HFFc6 (cell line): ENCODE data around the gene TMED6. TPM values are rescaled to one million over a fixed set of nuclear protein-coding genes. Genes with fewer than 3 reads are reported as not detected.
A peak's percentile ranks its signal among the peaks of the same experiment; 100 is the strongest.

Source experiments
- DNase-seq: peaks from one replicate; pipeline ENCODE4 v3.0.0-alpha.2; 2018
- H3K27ac Mint-ChIP-seq: 2 replicates; pipeline ENCODE4 v1.8.0; 2020; ENCODE audit warnings: mild to moderate bottlenecking, mixed read lengths
- H3K27me3 Mint-ChIP-seq: 2 replicates; pipeline ENCODE4 v1.8.0; 2021; ENCODE audit warnings: mild to moderate bottlenecking, moderate library complexity, mixed read lengths; ENCODE audit not compliant: insufficient read depth
- H3K36me3 Mint-ChIP-seq: 2 replicates; pipeline ENCODE4 v1.8.0; 2021; ENCODE audit warnings: low read depth, mixed read lengths
- H3K4me1 Mint-ChIP-seq: 2 replicates; pipeline ENCODE4 v1.8.0; 2020; ENCODE audit warnings: low read depth, mixed read lengths
- H3K4me3 Mint-ChIP-seq: 2 replicates; pipeline ENCODE4 v1.8.0; 2020; ENCODE audit warnings: mild to moderate bottlenecking, moderate library complexity, mixed read lengths
- H3K9me3 Mint-ChIP-seq: 2 replicates; pipeline ENCODE4 v1.8.0; 2020; ENCODE audit warnings: mild to moderate bottlenecking, mixed read lengths
- CTCF ChIP-seq: fragments of 200-600 bp; sonication (generic); IDR thresholded peaks from 2 replicates; pipeline ENCODE4 v1.5.0; 2021; ENCODE audit warnings: antibody characterized with exemption, mild to moderate bottlenecking
- total RNA-seq, 6 experiments: library from RNA; stranded (reverse); fragmentation: NEBNext Ultra II Directional; extraction: Animal tissue kit (Norgen Biotek cat#: 25700); gene quantifications; 2 replicates in 1 of 6; 3 replicates in 5 of 6; pipeline ENCODE4 v1.2.3, GENCODE V29; 2021

The TMED6 gene
- total RNA-seq, 6 experiments from 2014 or later = 0.21 to 0.40 (median 0.26) TPM; not detected in 2

- TF ChIP-seq CTCF = no peak
- H3K4me3 Mint-ChIP-seq = no peak overlapping the region
- DNase-seq = no peak
- no peaks in the 10 kb centered on the region for H3K9me3 Mint-ChIP-seq
- peaks cover 3% of the 10 kb centered on the region for H3K27me3 Mint-ChIP-seq
- H3K4me1 Mint-ChIP-seq = peaks cover 12% of the 10 kb centered on the region
- H3K27ac Mint-ChIP-seq = peak overlapping the region; percentile 24
- H3K36me3 Mint-ChIP-seq = no peaks in the 10 kb centered on the region
Measured at GRCh38 chr16:69294051-69294450, 57.5 kb downstream of the TMED6 start.

GRCh38 chr16:69293401-69293800 is 58.2 kb downstream of the TMED6 start:
- Mint-ChIP-seq H3K9me3 (no peaks in the 10 kb centered on the region), H3K27ac (no peak overlapping the region), H3K4me3 (no peak overlapping the region), H3K27me3 (peaks cover 3% of the 10 kb centered on the region), H3K36me3 (no peaks in the 10 kb centered on the region), H3K4me1 (peaks cover 12% of the 10 kb centered on the region)
- no peak for TF ChIP-seq CTCF
- no peak for DNase-seq

Other genes starting within 250 kb of the TMED6 start
- gene HAS3, start 246.1 kb downstream of the TMED6 start, total RNA-seq = 1 to 10 TPM; 1.5 to 2.1 (median 1.5) TPM
- 100 to 1,000 TPM; 103 to 149 (median 125) TPM for gene CHTF8, start 219.2 kb downstream of the TMED6 start, total RNA-seq
- gene UTP4, start 219.1 kb downstream of the TMED6 start, total RNA-seq = 10 to 100 TPM; 64.1 to 82.4 (median 69.6) TPM
- gene SNTB2, start 164.6 kb downstream of the TMED6 start, total RNA-seq = 10 to 100 TPM; 52.0 to 64.8 (median 58.6) TPM
- gene VPS4A, start 40.4 kb downstream of the TMED6 start, total RNA-seq = 10 to 100 TPM; 33.2 to 39.8 (median 36.7) TPM
- gene PDF, start 21.2 kb downstream of the TMED6 start, total RNA-seq = 10 to 100 TPM; 14.5 to 21.1 (median 16.5) TPM
- 10 to 100 TPM; 29.4 to 36.8 (median 35.2) TPM for gene COG8, start 12.2 kb downstream of the TMED6 start, total RNA-seq
- 10 to 100 TPM; 34.7 to 43.5 (median 37.1) TPM for gene NIP7, start 12.0 kb downstream of the TMED6 start, total RNA-seq
- gene TERF2, start 34.2 kb upstream of the TMED6 start, total RNA-seq = 10 to 100 TPM; 28.3 to 38.0 (median 30.1) TPM
- gene CYB5B, start 72.8 kb upstream of the TMED6 start, total RNA-seq = 100 to 1,000 TPM; 135 to 151 (median 140) TPM
- gene NFAT5, start 214.2 kb upstream of the TMED6 start, total RNA-seq = 100 to 1,000 TPM in 1 of 6 experiments, 10 to 100 TPM in 5; 52.0 to 114 (median 63.7) TPM